A549 (cell line): Measurements from ENCODE around the gene TBC1D20. TPM values are rescaled to one million over a fixed set of nuclear protein-coding genes. Genes with fewer than 3 reads are reported as not detected.
A peak's percentile ranks its signal among the peaks of the same experiment; 100 is the strongest.

Source experiments
- ATAC-seq, 2 experiments: fragments of 200-7000 bp in 1 of 2; fragments of >200 bp in 1 of 2; cut with Nextera tagmentation in 1 of 2; cut with Tn5 transposase in 1 of 2; 3 replicates each; pipeline versions ENCODE4 v1.8.0 to v1.9.1; 2018 to 2020; ENCODE audit warnings: mild to moderate bottlenecking in 1 of 2, moderate library complexity in 1 of 2
- CTCF ChIA-PET: fragments of 300-600 bp; sonication (Branson Sonifier 250); formaldehyde crosslinking; extraction: SDS; loops from one replicate; lab custom pipeline; 2021; ENCODE audit warnings: antibody characterized with exemption, inconsistent platforms; lab: Yijun Ruan, JAX
- POLR2A ChIA-PET: fragments of 350-600 bp; formaldehyde crosslinking; extraction: SDS; loops from one replicate; lab custom pipeline; 2021; ENCODE audit warnings: antibody characterized with exemption, inconsistent platforms; lab: Yijun Ruan, JAX
- DNase-seq, 2 experiments: peaks; one replicate each; pipeline versions ENCODE4 v3.0.0 to v3.0.0-alpha.2; 2011 to 2016; ENCODE audit warnings: low read depth in 1 of 2, low spot score in 1 of 2
- FAIRE-seq: peaks from 2 replicates; lab custom pipeline; 2011; peaks lifted over from hg19 to GRCh38; lab: Jason Lieb, UNC
- H3K27ac ChIP-seq, 2 experiments: fragments of >200 bp; sonication (Bioruptor Twin); formaldehyde crosslinking; 3 replicates each; pipeline ENCODE4 v1.5.1; 2016 to 2017
- H3K4me1 ChIP-seq: fragments of >200 bp; sonication (Bioruptor Twin); formaldehyde crosslinking; 3 replicates; pipeline ENCODE4 v1.6.1; 2016
- H3K4me2 ChIP-seq: fragments of >200 bp; sonication (Bioruptor Twin); formaldehyde crosslinking; 3 replicates; pipeline ENCODE4 v1.6.1; 2016
- H3K4me3 ChIP-seq: fragments of >200 bp; sonication (Bioruptor Twin); formaldehyde crosslinking; 3 replicates; pipeline ENCODE4 v1.5.1; 2016
- H3K9me3 ChIP-seq: fragments of >200 bp; sonication (Bioruptor Twin); formaldehyde crosslinking; 3 replicates; pipeline ENCODE4 v1.6.1; 2016
- ATOH8 ChIP-seq: fragments of 250-450 bp; sonication (Bioruptor Pico); IDR thresholded peaks from 2 replicates; pipeline ENCODE4 v1.5.0; 2020; ENCODE audit warnings: low read depth, mild to moderate bottlenecking, moderate library complexity
- BCL3 ChIP-seq: fragments of >200 bp; sonication (Bioruptor Twin); formaldehyde crosslinking; IDR thresholded peaks from 3 replicates; pipeline ENCODE4 v1.6.1; 2016
- E2F6 ChIP-seq: IDR thresholded peaks from 2 replicates; pipeline ENCODE4 v1.6.1; 2012; ENCODE audit warnings: low read depth, borderline replicate concordance
- ESRRA ChIP-seq: fragments of 150-350 bp; IDR thresholded peaks from 2 replicates; pipeline ENCODE4 v1.6.1; 2014; ENCODE audit warnings: mild to moderate bottlenecking, low read length, borderline replicate concordance
- FOSL2 ChIP-seq, 2 experiments: fragments of 450-650 bp in 1 of 2; fragments of >200 bp in 1 of 2; sonication (Bioruptor Twin) in 1 of 2; formaldehyde crosslinking; IDR thresholded peaks; 2 replicates each; pipeline versions ENCODE4 v1.5.0 to v1.6.1; 2016 to 2020; ENCODE audit warnings: mild to moderate bottlenecking in 1 of 2, moderate library complexity in 1 of 2
- HDAC2 ChIP-seq: fragments of 200-600 bp; sonication (generic); IDR thresholded peaks from 2 replicates; pipeline ENCODE4 v1.6.1; 2016
- HOXB5 ChIP-seq: fragments of 250-450 bp; sonication (Bioruptor Pico); IDR thresholded peaks from 2 replicates; pipeline ENCODE4 v1.5.0; 2020; ENCODE audit warnings: mild to moderate bottlenecking, moderate library complexity
- JUN ChIP-seq, 2 experiments: fragments of >200 bp; sonication (Bioruptor Twin); formaldehyde crosslinking; IDR thresholded peaks; 2 replicates in 1 of 2; 3 replicates in 1 of 2; pipeline ENCODE4 v1.6.1; 2016 to 2017
- JUNB ChIP-seq: fragments of >200 bp; sonication (Bioruptor Twin); formaldehyde crosslinking; IDR thresholded peaks from 2 replicates; pipeline ENCODE4 v1.6.1; 2016
- KDM1A ChIP-seq: fragments of 200-600 bp; sonication (generic); IDR thresholded peaks from 2 replicates; pipeline ENCODE4 v1.6.1; 2016; ENCODE audit warnings: low read depth, mild to moderate bottlenecking
- KDM5A ChIP-seq: fragments of 200-600 bp; sonication (generic); IDR thresholded peaks from 2 replicates; pipeline ENCODE4 v1.6.1; 2016; ENCODE audit warnings: antibody characterized with exemption, mild to moderate bottlenecking
- MAFK ChIP-seq: fragments of 450-650 bp; IDR thresholded peaks from 2 replicates; pipeline ENCODE4 v1.6.1; 2014; ENCODE audit not compliant: partially characterized antibody
- POLR2A ChIP-seq: IDR thresholded peaks from 2 replicates; pipeline ENCODE4 v1.6.1; 2012; ENCODE audit warnings: mild to moderate bottlenecking, low read length
- SMC3 ChIP-seq: fragments of >200 bp; sonication (Bioruptor Twin); formaldehyde crosslinking; IDR thresholded peaks from 3 replicates; pipeline ENCODE4 v1.6.1; 2018; ENCODE audit warnings: inconsistent platforms
- ZNF302 ChIP-seq: fragments of 250-450 bp; sonication (Bioruptor Pico); IDR thresholded peaks from 2 replicates; pipeline ENCODE4 v1.9.0; 2021; ENCODE audit warnings: inconsistent platforms, mild to moderate bottlenecking, moderate library complexity
- WGBS: methylation state at CpG from one replicate; pipeline ENCODE4 v1.1.6; 2017; ENCODE audit errors: missing lambda C conversion rate; 5-methylcytosine and 5-hydroxymethylcytosine counted together
- polyA plus RNA-seq, 4 experiments: library from polyadenylated mRNA; depleted of rRNA in 3 of 4; stranded (reverse); fragments of >200 nt; fragmentation: RNase III in 1 of 4; extraction: RNeasy Plus Mini Kit Qiagen cat#74134 plus additional on column Dnase treatment in 1 of 4; gene quantifications; 2 replicates in 3 of 4; 3 replicates in 1 of 4; pipeline ENCODE4 v1.2.3, GENCODE V29; 2011 to 2017

Gene TBC1D20
- polyA plus RNA-seq, 2 of the 4 experiments (the other 2 are of a cell fraction) = 28.0 to 43.4 TPM

- Histone ChIP-seq H3K4me3 (no peak overlapping the region), H3K4me1 (peaks cover 5% of the 10 kb centered on the region; the same call in 1 of the 3 replicates)
- DNase-seq = no peak
- POLR2A ChIA-PET = interaction anchor here (2.2 kb wide), 1 partner anchor 30 kb away, joined by 7 read pairs; the partner anchor contains the start of gene RBCK1
- TF ChIP-seq ZNF302 (CRISPR knock-in tag) (no peak), JUNB (no peak), BCL3 (no peak), ATOH8 (CRISPR knock-in tag) (no peak), ESRRA (no peak), SMC3 (no peak), JUN (IDR thresholded peaks at IDR 0.05) (no peak), E2F6 (no peak), POLR2A (no peak), KDM5A (no peak), FOSL2 (IDR thresholded peaks at IDR 0.05) (no peak), FOSL2 (CRISPR knock-in tag; IDR thresholded peaks at IDR 0.05) (no peak), KDM1A (no peak), HOXB5 (CRISPR knock-in tag) (no peak), HDAC2 (no peak)
- TF ChIP-seq, all 56 proteins: peak for 0
- no peaks in the 10 kb centered on the region for H3K9me3 ChIP-seq
- H3K27ac ChIP-seq = no peak overlapping the region
- no peak overlapping the region for H3K4me2 ChIP-seq
- FAIRE-seq = no peak
- 83% methylated on average over 6 of the region's 6 CpGs for WGBS
- CTCF ChIA-PET = interaction anchor here (1.3 to 28.5 kb wide), 6 partner anchors 8 to 69 kb away, joined by 3 to 1229 read pairs (median 4); partner anchors contain the start of genes NRSN2 and TRIB3
- ATAC-seq = no peak
These were observed 24.4 kb downstream of the TBC1D20 start for GRCh38 chr20:437787-438486.

- 95% methylated on average over 5 of the region's 5 CpGs for WGBS
- H3K27ac ChIP-seq = no peak overlapping the region
- H3K4me1 ChIP-seq = peaks cover 7% of the 10 kb centered on the region; the same call in 2 of the 3 replicates
- no peak overlapping the region for H3K4me3 ChIP-seq
- H3K4me2 ChIP-seq = no peak overlapping the region
- ChIA-PET POLR2A (interaction anchor here (2.2 kb wide), 1 partner anchor 29 kb away, joined by 7 read pairs; the partner anchor contains the start of gene RBCK1), CTCF (interaction anchor here (1.3 to 28.5 kb wide), 5 partner anchors 8 to 68 kb away, joined by 3 to 1229 read pairs (median 4); partner anchors contain the start of genes NRSN2 and TRIB3)
- no peak for DNase-seq
- TF ChIP-seq ESRRA = no peak
- peak; percentile 8 for TF ChIP-seq MAFK
- no peak for FAIRE-seq
- H3K9me3 ChIP-seq = no peaks in the 10 kb centered on the region
- ATAC-seq = no peak
These were observed 25.9 kb downstream of the TBC1D20 start for GRCh38 chr20:436476-436875.

- Histone ChIP-seq H3K4me3 (no peak overlapping the region), H3K4me1 (peaks cover 16% of the 10 kb centered on the region), H3K27ac (no peak overlapping the region), H3K9me3 (no peaks in the 10 kb centered on the region), H3K4me2 (no peak overlapping the region)
- TF ChIP-seq JUN (IDR thresholded peaks at IDR 0.05) (0 out of 5 replicates have a peak, but pooled peaks of 1 of the 2 experiments have one; percentile 21), ATOH8 (CRISPR knock-in tag) (no peak)
- ChIA-PET POLR2A (interaction anchor here (1.4 kb wide), 1 partner anchor 73 kb away, joined by 6 read pairs; no protein-coding TSS in a partner anchor), CTCF (interaction anchor here (1.2 to 28.5 kb wide), 7 partner anchors 8 to 105 kb away, joined by 3 to 1229 read pairs (median 4); partner anchors contain the start of genes NRSN2 and TRIB3)
- WGBS = 88% methylated on average over 7 of the region's 7 CpGs
- DNase-seq (no peak), ATAC-seq (no peak), FAIRE-seq (no peak)
These were observed 26.8 kb downstream of the TBC1D20 start for GRCh38 chr20:435558-435957.
